H1 (cell line): ENCODE results near the gene ARL3. TPM values are rescaled to one million over a fixed set of nuclear protein-coding genes. Genes with fewer than 3 reads are reported as not detected.

Experiments used
- CHD2 ChIP-seq: IDR thresholded peaks from 2 replicates; pipeline ENCODE4 v1.6.1; 2012; ENCODE audit warnings: low read length, improper control_type of control experiment
- CHD7 ChIP-seq: fragments of 300-600 bp; sonication (generic); IDR thresholded peaks from 2 replicates; pipeline ENCODE4 v1.7.1; 2012; ENCODE audit warnings: low read length, moderate library complexity, mild to moderate bottlenecking, inconsistent platforms; ENCODE audit not compliant: insufficient replicate concordance
- GABPA ChIP-seq: IDR thresholded peaks from 2 replicates; pipeline ENCODE4 v1.6.1; 2011; ENCODE audit warnings: mild to moderate bottlenecking, low read length, moderate library complexity, borderline replicate concordance; ENCODE audit not compliant: insufficient read depth
- HDAC6 ChIP-seq: IDR thresholded peaks from one replicate; pipeline ENCODE4 v1.7.1; 2012; ENCODE audit warnings: low read depth, mild to moderate bottlenecking, inconsistent platforms, low read length, moderate library complexity
- KDM5A ChIP-seq: fragments of 200-600 bp; IDR thresholded peaks from 2 replicates; pipeline ENCODE4 v1.7.1; 2012; ENCODE audit warnings: mild to moderate bottlenecking, low read length, inconsistent platforms, mixed read lengths
- NRF1 ChIP-seq: IDR thresholded peaks from 2 replicates; pipeline ENCODE4 v1.6.1; 2011; ENCODE audit warnings: mild to moderate bottlenecking, low read depth, low read length, improper control_type of control experiment
- TBP ChIP-seq: IDR thresholded peaks from 2 replicates; pipeline ENCODE4 v1.6.1; 2011; ENCODE audit warnings: low read depth, low read length, improper control_type of control experiment
- ZNF274 ChIP-seq: IDR thresholded peaks from 2 replicates; pipeline ENCODE4 v1.7.0; 2012; ENCODE audit warnings: low read length, borderline replicate concordance; ENCODE audit errors: extremely low read depth
- polyA plus RNA-seq, 7 experiments: library from polyadenylated mRNA; depleted of rRNA in 3 of 7; stranded (reverse) in 5 of 7; unstranded in 2 of 7; fragments of >200 nt in 5 of 7; fragments of 200-250 nt in 2 of 7; gene quantifications; 1 replicate in 5 of 7; 2 replicates in 1 of 7; 4 replicates in 1 of 7; pipeline versions ENCODE4 v1.2.1 to v1.2.3, GENCODE V29; 2011 to 2013; ENCODE audit warnings: missing spikeins in 2 of 7, mixed read lengths in 2 of 7
- total RNA-seq: library from RNA; stranded (reverse); fragmentation: NEBNext Ultra II Directional; extraction: Animal tissue kit (Norgen Biotek cat#: 25700); gene quantifications from 2 replicates; pipeline ENCODE4 v1.2.1, GENCODE V29; 2021

ARL3 gene
- total and polyA plus RNA-seq, 2 of the 8 experiments (the other 6 are each of a cell fraction or from before 2014, with no cell fraction given) = 8.8 to 16.2 TPM

GRCh38 chr10:102656026-102656425 is 58.2 kb downstream of the ARL3 start (continued):
- no peak for TF ChIP-seq CHD7
- no peak for TF ChIP-seq GABPA
- TF ChIP-seq CHD2 = no peak
- TF ChIP-seq HDAC6 = no peak
- no peak for TF ChIP-seq ZNF274
- TF ChIP-seq TBP = no peak
- TF ChIP-seq KDM5A = no peak
- TF ChIP-seq NRF1 = no peak
